Raji (cell line): ENCODE data around the gene SH2D5.

Experiments
- POLR2A ChIP-seq: IDR thresholded peaks from 2 replicates; pipeline ENCODE4 v1.6.1; 2011; ENCODE audit warnings: low read depth, low read length, control low read depth; ENCODE audit not compliant: insufficient read depth

The SH2D5 gene

DNA sequence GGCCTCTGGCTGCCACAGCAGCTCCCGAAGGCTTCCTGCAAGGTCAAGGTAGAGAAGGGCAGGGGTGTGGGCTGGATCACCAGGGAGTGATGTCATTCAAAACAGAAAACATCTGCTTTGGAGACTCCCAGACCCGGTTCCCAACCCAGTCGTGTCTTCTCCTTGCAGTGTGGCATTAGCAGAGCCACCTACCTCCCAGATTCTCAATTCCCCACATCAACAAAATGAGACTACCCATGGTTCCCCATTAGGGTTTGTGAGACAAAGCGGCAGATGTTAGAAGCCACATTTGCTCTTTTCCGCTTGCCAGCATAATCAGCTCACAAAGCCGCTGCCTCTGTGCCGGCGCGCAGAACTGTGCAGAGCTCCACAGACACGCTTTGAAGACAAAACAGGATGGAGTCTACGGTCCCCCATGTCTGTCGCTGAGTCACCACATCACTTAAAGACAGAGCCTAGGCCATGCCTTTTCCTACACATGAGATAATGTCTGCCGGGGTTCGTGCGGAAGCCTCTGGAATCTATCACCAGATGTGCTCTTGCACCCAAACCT is 27.2 kb downstream of the SH2D5 start:
- TF ChIP-seq POLR2A = no peak

DNA sequence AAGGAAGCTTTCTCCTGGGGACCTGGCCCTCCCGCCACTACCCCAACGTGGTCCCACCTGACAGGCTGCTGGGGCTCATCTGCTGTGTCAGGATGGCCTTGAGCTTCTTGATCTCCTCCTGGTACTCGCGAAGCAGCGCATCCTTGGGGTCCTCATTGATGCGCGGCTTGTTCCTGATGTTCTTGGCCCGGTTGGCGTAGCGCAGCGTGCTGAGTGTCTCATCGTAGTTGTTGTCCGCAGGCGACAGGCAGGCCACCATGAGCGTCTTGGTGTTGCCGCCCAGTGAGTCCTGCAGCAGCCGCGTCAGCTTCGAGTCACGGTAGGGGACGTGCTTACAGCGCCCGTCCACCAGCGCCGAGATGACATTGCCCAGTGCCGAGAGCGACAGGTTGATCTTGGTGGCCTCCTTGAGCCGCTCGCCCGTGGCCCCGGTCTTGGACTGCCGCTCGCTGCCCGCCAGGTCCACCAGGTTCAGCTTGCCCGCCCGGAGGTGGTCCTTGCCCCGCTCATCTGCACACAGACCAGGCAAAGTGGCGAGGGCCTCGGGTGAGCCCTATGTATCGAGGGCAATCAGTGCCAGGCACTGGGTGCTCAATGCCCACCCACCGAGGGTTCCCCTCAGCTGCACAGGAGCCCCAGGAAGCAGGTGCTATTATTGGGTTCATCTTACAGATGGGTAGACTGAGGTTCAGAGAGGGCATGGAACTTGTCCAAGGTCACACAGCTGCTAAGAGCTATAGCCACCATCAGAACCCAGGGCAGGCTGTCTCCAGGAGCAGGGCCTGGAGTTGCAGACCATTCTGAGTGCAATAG is 27.9 kb downstream of the SH2D5 start:
- no peak for TF ChIP-seq POLR2A

DNA sequence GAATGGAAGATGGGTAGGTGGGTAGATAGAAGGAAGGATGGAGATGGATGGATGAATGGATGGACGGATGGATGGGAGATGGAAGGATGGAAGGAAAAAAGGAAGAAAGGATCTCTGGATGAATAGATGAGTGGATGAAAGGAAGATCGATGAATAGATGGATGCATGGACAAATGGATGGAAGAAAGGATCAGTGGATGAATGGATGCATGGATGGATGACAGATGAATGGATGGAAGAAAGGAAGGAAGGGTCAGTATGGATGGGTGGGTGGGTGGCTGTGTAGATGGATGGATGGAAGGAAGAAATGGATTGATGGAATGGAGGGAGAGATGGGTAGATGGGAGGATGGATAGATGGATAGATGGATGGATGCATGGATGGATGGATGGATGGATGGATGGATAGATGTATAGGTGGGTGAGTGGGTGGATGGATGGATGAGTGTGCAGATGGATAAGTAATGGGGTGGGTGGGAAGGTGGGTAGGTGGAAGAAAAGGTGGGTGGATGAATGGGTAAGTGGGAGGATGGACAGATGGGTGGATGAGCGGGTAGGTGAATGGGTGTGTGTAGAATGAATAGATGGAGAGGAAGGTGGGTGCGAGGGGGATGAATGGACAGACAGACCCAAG is 29.3 kb downstream of the SH2D5 start:
- TF ChIP-seq POLR2A = no peak

DNA sequence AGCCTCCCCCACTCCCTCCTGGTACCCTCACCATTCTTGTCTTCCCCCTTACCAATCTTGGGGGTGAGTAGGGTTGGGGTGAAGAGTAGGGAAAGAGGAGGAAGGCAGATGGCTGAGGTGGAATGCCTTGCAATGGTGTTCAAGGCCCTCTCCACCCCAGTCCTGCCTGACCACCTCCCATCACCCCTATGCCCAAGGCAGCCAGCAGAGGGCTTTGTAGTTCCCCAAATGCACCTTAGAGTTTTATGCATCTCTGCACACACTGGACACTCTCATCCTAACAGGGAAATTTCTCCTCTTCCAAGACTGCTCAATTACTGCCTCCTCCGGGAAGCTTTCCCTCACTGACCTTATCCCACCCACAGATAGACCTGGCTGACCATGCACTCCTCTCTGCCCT is 30.1 kb downstream of the SH2D5 start:
- no peak for TF ChIP-seq POLR2A

DNA sequence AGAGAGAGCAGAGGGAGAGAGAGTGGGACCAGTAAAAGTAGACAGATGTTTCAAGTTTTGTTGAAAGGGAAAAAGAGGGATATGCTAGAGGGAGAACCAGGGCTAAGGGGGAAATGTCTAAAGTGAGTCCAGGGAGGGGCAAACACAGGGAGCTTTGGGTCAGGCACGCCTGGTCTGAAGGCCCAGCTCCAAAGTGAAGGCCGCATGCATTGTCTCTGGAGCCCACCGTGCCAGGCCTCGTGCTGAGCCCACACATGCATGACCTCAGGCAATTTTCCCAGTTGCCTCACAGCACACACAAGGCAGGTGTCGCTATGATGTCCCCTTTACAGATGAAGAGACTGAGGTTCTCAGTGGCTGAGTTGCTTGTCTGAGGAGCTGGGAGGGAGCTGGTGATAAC is 30.7 kb downstream of the SH2D5 start:
- no peak for TF ChIP-seq POLR2A

DNA sequence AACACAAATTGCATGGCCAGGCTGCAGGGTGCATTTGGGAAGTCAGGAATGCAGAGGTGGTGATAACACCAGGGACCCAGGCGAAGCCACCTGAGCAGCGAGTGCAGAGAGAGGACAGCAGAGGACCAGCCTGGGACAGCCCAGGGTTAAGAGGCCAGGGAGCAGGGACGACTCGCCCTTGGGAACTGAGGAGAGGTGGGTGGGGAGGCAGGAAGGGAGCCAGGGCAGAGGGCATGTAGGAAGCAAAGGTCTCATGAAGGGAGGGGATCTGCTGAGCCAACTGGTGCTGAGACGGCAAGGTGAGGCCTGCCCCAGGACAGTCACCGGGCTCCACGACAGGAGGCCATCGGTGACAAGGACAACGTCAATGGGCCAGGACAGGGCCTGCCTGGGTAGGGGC is 31.1 kb downstream of the SH2D5 start:
- no peak for TF ChIP-seq POLR2A

DNA sequence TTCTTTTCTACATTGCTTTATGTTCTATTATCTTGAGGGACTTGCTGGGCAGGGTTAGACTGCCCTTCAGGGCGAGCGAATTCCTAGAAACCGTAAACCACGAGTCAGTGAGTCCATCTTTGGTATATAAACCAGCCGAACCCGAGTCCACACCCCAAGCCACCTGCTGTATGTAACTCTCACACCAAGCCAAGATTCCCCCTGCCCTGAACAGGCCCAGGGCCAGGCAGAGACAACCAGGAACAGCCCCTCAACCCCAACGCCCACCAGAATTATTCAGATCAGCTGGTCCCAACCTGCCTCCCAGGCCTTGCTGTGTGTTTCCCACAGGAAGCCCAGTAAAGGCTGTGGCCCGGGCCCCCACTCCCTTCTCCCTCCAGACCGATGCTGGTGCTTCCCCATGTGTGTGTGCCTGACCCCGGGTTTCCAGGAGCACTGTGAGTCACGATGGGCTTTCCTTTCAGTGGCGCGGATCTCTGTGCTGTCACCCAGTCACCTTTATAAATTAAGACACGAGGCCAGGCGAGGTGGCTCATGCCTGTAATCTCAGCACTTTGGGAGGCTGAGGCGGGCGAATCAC is 31.8 kb downstream of the SH2D5 start:
- no peak for TF ChIP-seq POLR2A

DNA sequence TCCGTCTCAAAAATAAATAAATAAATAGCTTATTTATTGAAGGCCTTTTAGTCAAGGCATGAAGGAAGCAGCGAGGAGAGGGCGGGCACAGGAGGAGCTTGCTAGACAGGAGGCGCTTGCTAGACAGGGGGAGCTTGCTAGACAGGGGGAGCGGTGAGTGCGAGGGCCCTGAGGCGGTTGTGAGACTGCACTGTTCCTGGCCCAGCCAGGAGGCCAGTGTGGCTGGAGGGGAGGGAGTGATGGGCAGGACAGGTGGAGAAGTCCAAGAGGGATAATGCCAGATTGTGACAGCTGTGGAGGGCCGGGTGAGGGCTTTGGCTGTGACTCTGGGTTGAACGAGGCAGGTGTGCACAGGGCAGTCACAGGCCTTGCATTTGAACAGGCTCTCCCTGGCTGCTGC is 32.9 kb downstream of the SH2D5 start:
- no peak for TF ChIP-seq POLR2A

DNA sequence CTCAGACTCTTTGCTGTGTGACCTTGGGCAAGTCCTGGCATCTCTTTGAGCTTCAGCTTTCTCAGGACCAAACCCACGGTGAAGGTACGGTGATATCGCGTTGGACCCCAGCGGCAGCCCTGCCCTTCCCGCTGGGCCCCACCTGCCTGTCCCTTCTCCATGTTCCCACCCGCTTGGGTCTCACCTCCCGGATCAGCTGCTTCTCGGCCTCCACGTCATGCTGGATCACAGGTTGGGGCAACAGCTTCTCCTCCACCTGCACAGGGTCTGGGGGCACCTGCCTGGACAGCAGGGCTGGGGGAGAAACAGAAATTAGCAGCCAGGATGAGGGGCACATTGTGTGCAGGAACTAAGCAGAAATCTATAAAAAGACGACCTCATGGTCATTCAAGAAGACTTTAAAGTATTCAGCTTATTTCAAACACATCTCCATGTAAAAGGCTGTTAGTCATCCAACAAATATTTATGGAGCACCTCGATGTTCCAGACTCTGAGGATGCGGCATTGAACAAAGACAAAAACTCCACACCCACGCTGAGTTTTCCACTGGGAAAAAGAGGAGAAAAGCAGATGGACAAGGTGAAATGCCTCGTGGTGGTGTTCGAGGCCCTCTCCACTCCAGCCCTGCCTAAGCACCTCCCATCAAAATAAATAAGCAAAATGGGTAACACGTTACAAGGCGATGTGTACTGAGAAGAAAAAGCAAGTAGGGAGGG is 34.1 kb downstream of the SH2D5 start:
- TF ChIP-seq POLR2A = no peak

DNA sequence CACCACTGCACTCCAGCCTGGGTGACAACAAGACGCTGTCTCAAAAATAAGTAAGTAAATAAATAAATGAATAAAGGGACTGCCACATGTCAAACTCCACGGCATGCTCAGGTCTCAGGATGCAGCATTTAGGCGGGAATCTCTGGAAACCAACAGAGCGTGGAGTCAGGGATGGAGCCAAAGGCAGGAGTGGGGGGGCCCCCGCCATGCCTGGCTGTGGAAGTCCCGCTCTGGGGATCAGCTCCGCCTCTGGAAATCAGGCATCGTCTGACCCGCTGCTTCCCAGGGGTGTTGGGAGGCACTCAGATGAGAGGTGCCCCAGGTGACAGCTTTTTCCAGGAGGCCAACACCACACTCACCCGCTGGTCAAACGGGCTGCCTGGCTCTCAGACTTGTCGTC is 34.9 kb downstream of the SH2D5 start:
- no peak for TF ChIP-seq POLR2A

DNA sequence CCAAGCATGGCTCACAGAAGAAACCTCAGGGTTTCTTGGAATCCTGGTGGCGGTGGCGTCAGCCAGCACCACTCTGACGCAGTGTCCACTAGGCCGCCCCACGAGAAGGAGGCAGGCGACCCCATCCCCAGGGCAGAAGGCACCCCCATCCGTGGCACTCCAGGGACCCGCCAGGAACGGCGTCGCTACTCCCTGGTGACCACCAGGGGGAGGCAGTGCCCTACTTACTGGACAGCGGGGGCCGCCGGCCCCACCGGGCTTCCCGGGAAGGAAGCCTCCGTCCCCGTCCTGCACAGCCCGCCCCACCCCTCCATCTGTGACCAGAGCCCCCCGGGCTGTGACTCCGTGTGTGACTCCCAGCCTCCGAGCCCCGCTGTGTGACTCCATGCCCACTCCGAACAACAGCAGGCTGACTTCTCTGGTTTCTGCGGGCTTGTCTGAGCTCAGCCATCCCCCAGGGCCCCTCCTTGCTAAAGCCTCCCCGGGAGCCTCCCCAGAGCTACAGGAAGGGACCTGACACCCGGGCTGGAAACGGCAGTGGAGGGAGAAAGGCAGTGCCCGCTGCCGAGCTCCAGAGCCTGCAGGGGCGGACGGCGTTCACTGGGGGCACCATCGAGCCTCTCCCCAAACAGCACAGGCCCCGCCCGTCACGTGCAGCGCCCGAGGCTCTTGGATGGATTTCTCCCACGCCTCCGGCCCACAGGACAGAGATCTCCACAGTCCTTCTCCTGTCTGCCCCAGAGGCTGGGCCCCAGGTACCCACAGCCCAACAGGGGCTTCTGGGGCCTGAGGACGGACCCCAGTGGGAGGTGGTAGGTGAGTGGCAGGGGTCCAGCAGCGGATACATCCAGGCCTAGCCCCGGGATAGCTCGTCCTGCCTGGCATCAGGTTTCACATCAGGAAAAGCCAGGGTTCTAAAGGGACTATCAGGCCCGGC is 35.8 kb downstream of the SH2D5 start:
- no peak for TF ChIP-seq POLR2A

DNA sequence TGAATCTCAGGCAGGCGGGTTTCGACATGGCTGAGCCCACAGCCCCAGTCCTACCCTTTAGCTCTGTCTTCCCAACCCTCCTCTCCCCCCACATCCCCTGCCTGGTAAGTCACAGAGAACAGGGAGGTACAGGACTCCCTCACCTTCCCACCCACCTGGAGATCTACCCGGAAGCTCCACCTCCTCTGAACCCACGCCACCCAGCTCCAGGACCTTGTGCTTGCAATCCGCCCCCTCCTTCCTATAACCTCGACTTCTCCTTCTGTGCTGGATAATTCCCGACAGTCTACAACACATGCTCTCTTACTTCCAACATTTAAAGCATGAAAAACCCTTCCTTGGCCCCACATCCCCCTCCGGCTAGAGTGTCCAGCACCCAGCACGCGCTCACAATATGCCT is 37.0 kb downstream of the SH2D5 start:
- no peak for TF ChIP-seq POLR2A

DNA sequence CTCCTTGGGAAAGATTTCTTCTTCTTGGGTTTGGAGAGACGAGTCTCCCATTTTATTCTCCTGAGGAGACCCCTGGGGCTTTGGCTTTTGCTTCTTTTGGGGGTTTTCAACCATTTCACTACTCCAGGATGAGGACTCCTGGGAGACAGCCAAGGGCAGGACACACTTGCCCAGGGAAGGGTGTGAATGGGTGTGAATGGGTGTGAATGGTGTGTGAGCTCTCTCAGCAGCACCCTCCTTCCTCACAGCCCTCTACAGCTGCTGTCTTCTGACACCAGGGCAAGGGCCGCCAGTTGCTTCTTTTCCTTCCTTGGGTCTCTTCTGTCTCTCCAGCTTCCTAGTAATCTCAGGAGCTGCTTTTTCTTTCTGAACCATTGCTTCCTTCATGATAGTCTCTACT is 38.9 kb downstream of the SH2D5 start:
- TF ChIP-seq POLR2A = no peak

DNA sequence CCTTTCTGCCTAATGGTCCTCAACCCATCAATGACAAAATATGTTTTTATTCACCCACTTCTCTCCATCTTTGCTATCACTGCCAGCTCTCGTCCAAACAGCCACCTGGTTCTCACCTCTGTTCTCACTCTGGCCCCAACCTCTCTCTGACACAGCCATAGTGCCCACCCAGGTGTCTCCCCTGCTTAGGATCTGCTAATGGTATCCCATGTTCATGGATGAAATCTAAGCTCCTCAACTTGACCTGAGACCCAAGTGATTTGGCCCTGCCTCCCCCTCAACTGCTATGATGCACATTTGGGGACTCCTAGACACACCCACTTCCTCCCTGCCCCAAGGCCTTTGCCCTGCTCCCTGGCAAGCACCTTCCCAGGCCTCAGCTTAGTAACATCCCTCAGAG is 40.6 kb downstream of the SH2D5 start:
- TF ChIP-seq POLR2A = no peak
